Measurements from ENCODE around the gene ZNF90. TPM values are rescaled to one million over a fixed set of nuclear protein-coding genes. Genes with fewer than 3 reads are reported as not detected.

Gene ZNF90
- total and polyA plus RNA-seq, 2 of the 8 experiments (the other 6 are each of a cell fraction or from before 2014, with no cell fraction given) = 41.2 to 114 TPM

DNA sequence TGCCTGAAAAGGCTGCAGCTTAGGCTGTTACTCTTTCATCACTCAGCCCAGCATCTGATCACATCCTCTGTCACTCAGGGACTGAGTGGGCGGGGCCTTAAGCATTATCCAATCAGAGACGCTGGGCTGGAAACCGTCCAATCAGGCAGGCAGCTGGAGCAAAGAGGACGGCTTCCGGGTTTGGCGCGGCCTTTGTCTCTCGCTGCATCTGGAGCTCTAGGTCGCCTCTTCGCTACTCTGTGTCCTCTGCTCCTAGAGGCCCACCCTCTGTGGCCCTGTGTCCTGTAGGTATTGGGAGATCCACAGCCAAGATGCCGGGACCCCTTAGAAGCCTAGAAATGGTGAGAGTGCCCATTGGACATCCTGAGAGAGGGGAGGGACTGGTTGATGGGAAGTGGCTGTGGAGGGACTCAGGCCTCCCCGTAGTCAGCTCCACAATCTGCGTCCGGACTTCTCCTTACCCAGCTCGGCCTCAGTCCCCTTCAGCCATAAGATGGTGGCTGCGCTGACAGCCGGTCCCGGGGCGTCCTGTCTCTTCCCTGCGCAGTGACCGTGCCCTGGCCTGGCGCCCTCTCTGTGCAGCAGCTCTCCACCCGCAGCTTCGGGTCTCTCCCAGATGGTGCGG lies 89.3 kb downstream of the ZNF90 start, which contains the start of gene ZNF486 (continued):
- TF ChIP-seq, protein P1, sequence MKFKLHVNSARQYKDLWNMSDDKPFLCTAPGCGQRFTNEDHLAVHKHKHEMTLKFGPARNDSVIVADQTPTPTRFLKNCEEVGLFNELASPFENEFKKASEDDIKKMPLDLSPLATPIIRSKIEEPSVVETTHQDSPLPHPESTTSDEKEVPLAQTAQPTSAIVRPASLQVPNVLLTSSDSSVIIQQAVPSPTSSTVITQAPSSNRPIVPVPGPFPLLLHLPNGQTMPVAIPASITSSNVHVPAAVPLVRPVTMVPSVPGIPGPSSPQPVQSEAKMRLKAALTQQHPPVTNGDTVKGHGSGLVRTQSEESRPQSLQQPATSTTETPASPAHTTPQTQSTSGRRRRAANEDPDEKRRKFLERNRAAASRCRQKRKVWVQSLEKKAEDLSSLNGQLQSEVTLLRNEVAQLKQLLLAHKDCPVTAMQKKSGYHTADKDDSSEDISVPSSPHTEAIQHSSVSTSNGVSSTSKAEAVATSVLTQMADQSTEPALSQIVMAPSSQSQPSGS (IDR thresholded peaks at IDR 0.05; ENCODE audit: low read length) = no peak
- TF ChIP-seq, protein P2, sequence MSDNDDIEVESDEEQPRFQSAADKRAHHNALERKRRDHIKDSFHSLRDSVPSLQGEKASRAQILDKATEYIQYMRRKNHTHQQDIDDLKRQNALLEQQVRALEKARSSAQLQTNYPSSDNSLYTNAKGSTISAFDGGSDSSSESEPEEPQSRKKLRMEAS (IDR thresholded peaks at IDR 0.05) = no peak
- TF ChIP-seq SP2 (IDR thresholded peaks at IDR 0.05; ENCODE audit: low read length) (peak; percentile 21; the same call in 1 of the 2 replicates), HDAC2 (IDR thresholded peaks at IDR 0.05; ENCODE audit: borderline replicate concordance in 1 of 2, low read depth in 2 of 2, low read length in 2 of 2) (peak in 1 of 2 experiments; percentile 28; a peak in 1 of 4 replicates), TAF7 (optimal IDR thresholded peaks at IDR 0.05; ENCODE audit: borderline replicate concordance, low read depth, low read length) (no peak), GTF2F1 (IDR thresholded peaks at IDR 0.05; ENCODE audit: borderline replicate concordance, low read depth, low read length) (peak; percentile 50; the same call in 1 of the 2 replicates), POLR2AphosphoS5 (IDR thresholded peaks at IDR 0.05; ENCODE audit: low read depth, low read length) (peak; percentile 92), KDM4A (IDR thresholded peaks at IDR 0.05; ENCODE audit: low read depth, low read length, severe bottlenecking) (peak; percentile 37), JUND (IDR thresholded peaks at IDR 0.05; ENCODE audit: low read length) (0 out of 2 replicates have a peak, but pooled peaks have one; percentile 5), EZH2 (IDR thresholded peaks at IDR 0.05; ENCODE audit: low read depth, low read length, severe bottlenecking) (no peak), SRF (IDR thresholded peaks at IDR 0.05; ENCODE audit: low read depth, low read length) (no peak), SIN3A (conservative IDR thresholded peaks at IDR 0.05 in 1 of 2, IDR thresholded peaks at IDR 0.05 in 1 of 2; ENCODE audit: low read depth in 1 of 2, low read length in 2 of 2) (peak; percentile 46 to 65; a peak in 2 of 4 replicates), SIRT6 (IDR thresholded peaks at IDR 0.05; ENCODE audit: low read length) (no peak), RNF2 (IDR thresholded peaks at IDR 0.05; ENCODE audit: borderline replicate concordance, low read depth, low read length, missing control alignments, poor library complexity, severe bottlenecking) (no peak), CEBPB (IDR thresholded peaks at IDR 0.05; ENCODE audit: low read depth, low read length) (peak; percentile 69; the same call in 1 of the 2 replicates), SP1 (IDR thresholded peaks at IDR 0.05; ENCODE audit: low read depth, low read length) (peak; percentile 94), YY1 (IDR thresholded peaks at IDR 0.05; ENCODE audit: low read depth, low read length) (no peak), ZNF274 (IDR thresholded peaks at IDR 0.05; ENCODE audit: borderline replicate concordance, extremely low read depth, low read length) (no peak), RFX5 (IDR thresholded peaks at IDR 0.05; ENCODE audit: borderline replicate concordance, low read depth, low read length) (0 out of 2 replicates have a peak, but pooled peaks have one; percentile 17), POLR2A (IDR thresholded peaks at IDR 0.05; ENCODE audit: control extremely low read depth in 1 of 2, low read depth in 2 of 2, low read length in 2 of 2) (peak; percentile 86 to 94)
- TF ChIP-seq, protein P3, sequence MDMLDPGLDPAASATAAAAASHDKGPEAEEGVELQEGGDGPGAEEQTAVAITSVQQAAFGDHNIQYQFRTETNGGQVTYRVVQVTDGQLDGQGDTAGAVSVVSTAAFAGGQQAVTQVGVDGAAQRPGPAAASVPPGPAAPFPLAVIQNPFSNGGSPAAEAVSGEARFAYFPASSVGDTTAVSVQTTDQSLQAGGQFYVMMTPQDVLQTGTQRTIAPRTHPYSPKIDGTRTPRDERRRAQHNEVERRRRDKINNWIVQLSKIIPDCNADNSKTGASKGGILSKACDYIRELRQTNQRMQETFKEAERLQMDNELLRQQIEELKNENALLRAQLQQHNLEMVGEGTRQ (IDR thresholded peaks at IDR 0.05; ENCODE audit: low read length) = no peak
